ENCODE results near the gene NCL.

Gene NCL

GRCh38 chr2:231463698-231464575 lies at the start of gene NCL:
Gene NCL, minus strand, starts transcription at chr2:231464484. Its CDS starts 131 bp downstream, at chr2:231464353.
- DNase-seq (ENCODE audit: low spot score) = peak; percentile 83

GRCh38 chr2:231513746-231514224 lies 49.5 kb upstream of the NCL start:
- no peak for DNase-seq (ENCODE audit: low spot score)

GRCh38 chr2:231512222-231512621 lies 47.9 kb upstream of the NCL start:
- DNase-seq (ENCODE audit: low spot score) = no peak

GRCh38 chr2:231503766-231504165 lies 39.5 kb upstream of the NCL start:
- DNase-seq (ENCODE audit: low spot score) = no peak

- no peak for DNase-seq (ENCODE audit: low spot score)
These were observed 38.3 kb upstream of the NCL start for GRCh38 chr2:231502596-231502995.

- no peak for DNase-seq (ENCODE audit: low spot score)
These were observed 33.4 kb upstream of the NCL start for GRCh38 chr2:231497651-231498050.

- DNase-seq (ENCODE audit: low spot score) = no peak
These were observed 30.4 kb upstream of the NCL start for GRCh38 chr2:231494669-231495068.

GRCh38 chr2:231490801-231491200 lies 26.5 kb upstream of the NCL start:
- DNase-seq (ENCODE audit: low spot score) = no peak

GRCh38 chr2:231489990-231490389 lies 25.7 kb upstream of the NCL start:
- DNase-seq (ENCODE audit: low spot score) = no peak

GRCh38 chr2:231488331-231488730 lies 24.0 kb upstream of the NCL start:
- no peak for DNase-seq (ENCODE audit: low spot score)

GRCh38 chr2:231486851-231487596 lies 22.7 kb upstream of the NCL start:
- no peak for DNase-seq (ENCODE audit: low spot score)

- peak; percentile 45 for DNase-seq (ENCODE audit: low spot score)
These were observed 19.4 kb upstream of the NCL start for GRCh38 chr2:231483398-231484329.

GRCh38 chr2:231482806-231483391 lies 18.6 kb upstream of the NCL start:
- DNase-seq (ENCODE audit: low spot score) = peak; percentile 91

- DNase-seq (ENCODE audit: low spot score) = no peak
These were observed 16.5 kb upstream of the NCL start for GRCh38 chr2:231480781-231481180.

- no peak for DNase-seq (ENCODE audit: low spot score)
These were observed 15.2 kb upstream of the NCL start for GRCh38 chr2:231479455-231479854.

- DNase-seq (ENCODE audit: low spot score) = no peak
These were observed 12.6 kb upstream of the NCL start for GRCh38 chr2:231476920-231477319.

GRCh38 chr2:231475965-231476364 lies 11.7 kb upstream of the NCL start:
- DNase-seq (ENCODE audit: low spot score) = no peak

- no peak for DNase-seq (ENCODE audit: low spot score)
These were observed 8.5 kb upstream of the NCL start for GRCh38 chr2:231472816-231473215.

- no peak for DNase-seq (ENCODE audit: low spot score)
These were observed 6.1 kb upstream of the NCL start for GRCh38 chr2:231470246-231470900.

GRCh38 chr2:231469583-231469950 lies 5.3 kb upstream of the NCL start:
- no peak for DNase-seq (ENCODE audit: low spot score)
